Gastroesophageal sphincter (tissue), 4 donors: ENCODE measurements around the gene B4GALT1. TPM values are rescaled to one million over a fixed set of nuclear protein-coding genes. Genes with fewer than 3 reads are reported as not detected.
A peak's percentile ranks its signal among the peaks of the same experiment; 100 is the strongest.

Experiments used
- ATAC-seq: fragments of 150-250 bp; one replicate; pipeline ENCODE4 v1.9.1; 2016; ENCODE audit warnings: mild to moderate bottlenecking, moderate library complexity
- H3K27ac ChIP-seq, 4 donors: fragments of 200-600 bp; sonication (generic) in 3 of 4; 1 replicate in 3 of 4; 2 replicates in 1 of 4; pipeline ENCODE4 v1.5.1; 2016 to 2019
- H3K27me3 ChIP-seq: fragments of 200-600 bp; sonication (generic); one replicate; pipeline ENCODE4 v1.5.1; 2019
- H3K36me3 ChIP-seq, 2 donors: fragments of 200-600 bp; sonication (generic); one replicate each; pipeline ENCODE4 v1.5.1; 2019; ENCODE audit warnings: control low read depth in 1 of 2
- H3K4me1 ChIP-seq, 3 donors: fragments of 200-600 bp; sonication (generic); 1 replicate in 2 of 3; 2 replicates in 1 of 3; pipeline ENCODE4 v1.5.1; 2016 to 2019; ENCODE audit warnings: control low read depth in 2 of 3
- H3K4me3 ChIP-seq, 2 donors: fragments of 200-600 bp; sonication (generic); one replicate each; pipeline ENCODE4 v1.5.1; 2019; ENCODE audit warnings: mild to moderate bottlenecking in 1 of 2, moderate library complexity in 1 of 2
- H3K9me3 ChIP-seq, 3 donors: fragments of 200-600 bp; sonication (generic); one replicate each; pipeline ENCODE4 v1.5.1; 2017 to 2019; ENCODE audit warnings: control low read depth in 2 of 3
- CTCF ChIP-seq, 4 experiments: fragments of 200-600 bp in 2 of 4; fragments of 450-650 bp in 2 of 4; sonication (generic) in 1 of 4; IDR thresholded peaks; one replicate each; pipeline ENCODE4 v1.5.1; 2017 to 2019; ENCODE audit warnings: antibody characterized with exemption in 4 of 4, mild to moderate bottlenecking in 2 of 4, moderate library complexity in 2 of 4
- EP300 ChIP-seq: sonication (generic); formaldehyde crosslinking; IDR thresholded peaks from one replicate; pipeline ENCODE4 v1.6.1; 2017; ENCODE audit warnings: antibody characterized with exemption, mild to moderate bottlenecking
- POLR2A ChIP-seq, 2 donors: fragments of 450-650 bp; IDR thresholded peaks; one replicate each; pipeline ENCODE4 v1.6.1; 2017; ENCODE audit warnings: antibody characterized with exemption in 2 of 2, mild to moderate bottlenecking in 2 of 2, moderate library complexity in 1 of 2
- POLR2AphosphoS5 ChIP-seq: sonication (generic); formaldehyde crosslinking; IDR thresholded peaks from one replicate; pipeline ENCODE4 v1.6.1; 2017; ENCODE audit warnings: antibody characterized with exemption
- WGBS, 2 donors: methylation state at CpG; one replicate each; pipeline ENCODE4 v1.1.5; 2018; ENCODE audit warnings: low coverage in 1 of 2; 5-methylcytosine and 5-hydroxymethylcytosine counted together
- total RNA-seq, 4 donors: library from RNA; depleted of rRNA; stranded (reverse); fragments of >200 nt; gene quantifications; one replicate each; pipeline ENCODE4 v1.1.0, GENCODE V29; 2016

Gene B4GALT1
- total RNA-seq, 4 donors from 2014 or later, result 22.9 to 43.3 (median 31.0) TPM

- no peaks in the 10 kb centered on the region for H3K36me3 ChIP-seq
- H3K4me3 ChIP-seq, result no peak overlapping the region
- peak overlapping the region in 3 of 4 donors; percentile 36 to 60 (median 59) for H3K27ac ChIP-seq
- no peak for TF ChIP-seq CTCF (IDR thresholded peaks at IDR 0.05)
- TF ChIP-seq EP300, result no peak
- no peak for TF ChIP-seq POLR2A (IDR thresholded peaks at IDR 0.05)
- TF ChIP-seq POLR2AphosphoS5, result no peak
- no peaks in the 10 kb centered on the region for H3K27me3 ChIP-seq
- H3K4me1 ChIP-seq, result no peaks in the 10 kb centered on the region
- WGBS, 2 donors, result 76 to 78% methylated on average over 1 of the region's 1 CpG
- no peaks in the 10 kb centered on the region for H3K9me3 ChIP-seq
- no peak for ATAC-seq
Measured at GRCh38 chr9:33196736-33197135, 29.6 kb upstream of the B4GALT1 start.

GRCh38 chr9:33193818-33194217 lies 26.7 kb upstream of the B4GALT1 start:
- Histone ChIP-seq H3K4me1 (peaks cover 0 to 8% (median 0%) of the 10 kb centered on the region in 3 donors), H3K9me3 (no peaks in the 10 kb centered on the region), H3K4me3 (no peak overlapping the region), H3K27me3 (no peaks in the 10 kb centered on the region), H3K36me3 (no peaks in the 10 kb centered on the region), H3K27ac (no peak overlapping the region)
- 70% methylated on average over 2 of the region's 3 CpGs; no CpG with 5 or more reads in 1 of the 2 donors for WGBS, 2 donors
- TF ChIP-seq EP300, result no peak
- no peak for TF ChIP-seq POLR2A (IDR thresholded peaks at IDR 0.05)
- no peak for ATAC-seq

- Histone ChIP-seq H3K36me3 (no peaks in the 10 kb centered on the region), H3K27me3 (no peaks in the 10 kb centered on the region), H3K27ac (no peak overlapping the region), H3K9me3 (no peaks in the 10 kb centered on the region), H3K4me1 (peaks cover 0 to 19% (median 3%) of the 10 kb centered on the region in 3 donors), H3K4me3 (no peak overlapping the region)
- no peak for ATAC-seq
- TF ChIP-seq POLR2A (IDR thresholded peaks at IDR 0.05) (no peak), CTCF (IDR thresholded peaks at IDR 0.05) (no peak), EP300 (no peak), POLR2AphosphoS5 (no peak)
- 30 to 44% methylated on average over 3 of the region's 3 CpGs for WGBS, 2 donors
Measured at GRCh38 chr9:33192493-33193255, 25.5 kb upstream of the B4GALT1 start.

GRCh38 chr9:33190021-33190705 lies 23.0 kb upstream of the B4GALT1 start:
- H3K27me3 ChIP-seq, result no peaks in the 10 kb centered on the region
- TF ChIP-seq POLR2A (IDR thresholded peaks at IDR 0.05) (no peak), POLR2AphosphoS5 (no peak), EP300 (no peak), CTCF (IDR thresholded peaks at IDR 0.05) (no peak)
- no peaks in the 10 kb centered on the region for H3K36me3 ChIP-seq
- H3K9me3 ChIP-seq, result no peaks in the 10 kb centered on the region
- no peak for ATAC-seq
- whole genome bisulfite sequencing, 2 donors, result 83% methylated on average over 2 of the region's 4 CpGs; no CpG with 5 or more reads in 1 of the 2 donors
- peaks cover 0 to 44% (median 10%) of the 10 kb centered on the region in 3 donors for H3K4me1 ChIP-seq
- H3K27ac ChIP-seq, result no peak overlapping the region
- no peak overlapping the region for H3K4me3 ChIP-seq

GRCh38 chr9:33189331-33189791 lies 22.2 kb upstream of the B4GALT1 start:
- ATAC-seq, result no peak
- H3K36me3 ChIP-seq, result no peaks in the 10 kb centered on the region
- no peaks in the 10 kb centered on the region for H3K27me3 ChIP-seq
- TF ChIP-seq EP300, result no peak
- no peak for TF ChIP-seq POLR2AphosphoS5
- TF ChIP-seq POLR2A (IDR thresholded peaks at IDR 0.05), result no peak
- TF ChIP-seq CTCF (IDR thresholded peaks at IDR 0.05), result no peak
- peaks cover 0 to 49% (median 10%) of the 10 kb centered on the region in 3 donors for H3K4me1 ChIP-seq
- H3K4me3 ChIP-seq, result no peak overlapping the region
- H3K9me3 ChIP-seq, result no peaks in the 10 kb centered on the region
- WGBS, 2 donors, result 33 to 84% methylated on average over 1 to 6 of the region's 6 CpGs
- H3K27ac ChIP-seq, result no peak overlapping the region
